Ovary (tissue), 3 donors: ENCODE data around the gene MED19.

Experiments used
- CTCF ChIP-seq, 3 donors: fragments of 450-650 bp in 2 of 3; fragments of 200-600 bp in 1 of 3; IDR thresholded peaks; one replicate each; pipeline versions ENCODE4 v1.5.1 to v1.8.0; 2016 to 2022; ENCODE audit warnings: antibody characterized with exemption in 3 of 3, mild to moderate bottlenecking in 1 of 3
- POLR2A ChIP-seq: fragments of 450-650 bp; IDR thresholded peaks from one replicate; pipeline ENCODE4 v1.6.1; 2017; ENCODE audit warnings: antibody characterized with exemption, mild to moderate bottlenecking, moderate library complexity
- donor health status: DM: no; HTN: no; CAD: no.

GRCh38 chr11:57703341-57703740 is 8.7 kb downstream of the MED19 start:
- TF ChIP-seq POLR2A, result no peak
- no peak for TF ChIP-seq CTCF (IDR thresholded peaks at IDR 0.05)
